ENCODE measurements around the gene LTB. TPM values are rescaled to one million over a fixed set of nuclear protein-coding genes. Genes with fewer than 3 reads are reported as not detected.
"Not testable (repeated sequence)": the region's sequence is repeated elsewhere in the genome, so short reads cannot be mapped to it uniquely, and the experiment has no call there.

The LTB gene
- total RNA-seq, 1 donor from 2014 or later, result 5.4 TPM

- Histone ChIP-seq H3K9me3 (no peaks in the 10 kb centered on the region), H3K36me3 (peaks cover 0 to 31% of the 10 kb centered on the region in 2 donors), H3K27me3 (no peaks in the 10 kb centered on the region), H3K4me1 (peaks cover 23% of the 10 kb centered on the region), H3K27ac (peak overlapping the region; percentile 18), H3K4me3 (no peak overlapping the region)
- TF ChIP-seq POLR2A (IDR thresholded peaks at IDR 0.05) (no peak), POLR2AphosphoS5 (IDR thresholded peaks at IDR 0.05; ENCODE audit: insufficient read depth in 1 of 2, low read depth in 1 of 2) (no peak), CTCF (IDR thresholded peaks at IDR 0.05) (no peak)
- intact Hi-C loops (cut with DNase I), result no loop called here
- DNase-seq (ENCODE audit: extremely low spot score in 2 of 2), result no peak
Measured at GRCh38 chr6:31558631-31559500, 23.4 kb downstream of the LTB start.

DNA sequence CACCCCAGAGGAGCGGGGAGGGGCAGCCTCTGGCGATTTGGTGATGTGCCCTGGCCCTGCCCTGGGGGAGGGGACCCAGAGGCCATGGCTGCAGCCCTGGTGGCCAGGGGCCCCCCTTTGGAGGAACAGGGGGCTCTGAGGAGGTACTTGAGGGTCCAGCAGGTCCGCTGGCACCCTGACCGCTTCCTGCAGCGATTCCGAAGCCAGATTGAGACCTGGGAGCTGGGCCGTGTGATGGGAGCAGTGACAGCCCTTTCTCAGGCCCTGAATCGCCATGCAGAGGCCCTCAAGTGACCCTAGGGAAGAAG lies 24.0 kb downstream of the LTB start:
- Histone ChIP-seq H3K27ac (no peak overlapping the region), H3K4me3 (no peak overlapping the region), H3K4me1 (peaks cover 23% of the 10 kb centered on the region), H3K9me3 (no peaks in the 10 kb centered on the region), H3K36me3 (peaks cover 0 to 31% of the 10 kb centered on the region in 2 donors), H3K27me3 (no peaks in the 10 kb centered on the region)
- intact Hi-C loops (cut with DNase I), result no loop called here
- DNase-seq (ENCODE audit: extremely low spot score in 2 of 2), result no peak
- TF ChIP-seq CTCF (IDR thresholded peaks at IDR 0.05) (no peak), POLR2A (IDR thresholded peaks at IDR 0.05) (no peak), POLR2AphosphoS5 (IDR thresholded peaks at IDR 0.05; ENCODE audit: insufficient read depth in 1 of 2, low read depth in 1 of 2) (no peak)

DNA sequence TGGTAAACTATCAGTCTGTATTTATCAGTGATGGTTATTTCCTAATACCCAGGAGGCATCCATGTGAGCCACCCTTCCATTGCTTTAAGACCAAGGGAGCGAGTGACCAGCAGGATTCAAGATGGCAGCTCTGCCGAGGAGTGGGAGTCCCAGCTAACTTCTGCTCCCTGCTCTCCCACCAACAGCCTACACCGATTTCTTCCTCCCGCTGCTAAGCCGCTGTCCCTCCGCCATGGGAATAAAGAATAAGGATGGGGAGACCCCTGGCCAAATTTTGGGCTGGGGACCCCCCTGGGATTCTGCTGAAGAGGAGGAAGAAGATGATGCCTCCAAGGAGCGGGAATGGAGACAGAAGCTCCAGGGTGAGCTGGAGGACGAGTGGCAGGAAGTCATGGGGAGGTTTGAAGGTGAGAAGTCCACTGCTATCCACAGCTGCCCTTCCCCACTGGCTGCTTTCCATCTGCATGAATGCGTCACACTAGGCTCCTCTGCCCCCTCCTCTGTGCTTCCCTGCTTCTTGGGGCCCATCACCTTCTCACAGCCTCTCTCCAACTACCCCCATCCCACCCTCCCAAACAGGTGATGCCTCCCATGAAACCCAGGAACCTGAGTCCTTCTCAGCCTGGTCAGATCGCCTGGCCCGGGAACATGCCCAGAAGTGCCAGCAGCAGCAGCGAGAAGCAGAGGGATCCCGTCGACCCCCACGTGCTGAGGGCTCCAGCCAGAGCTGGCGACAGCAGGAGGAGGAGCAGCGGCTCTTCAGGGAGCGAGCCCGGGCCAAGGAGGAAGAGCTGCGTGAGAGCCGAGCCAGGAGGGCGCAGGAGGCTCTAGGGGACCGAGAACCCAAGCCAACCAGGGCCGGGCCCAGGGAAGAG lies 24.5 kb downstream of the LTB start:
- Histone ChIP-seq H3K4me1 (peaks cover 23% of the 10 kb centered on the region), H3K9me3 (no peaks in the 10 kb centered on the region), H3K27me3 (no peaks in the 10 kb centered on the region), H3K36me3 (peaks cover 0 to 31% of the 10 kb centered on the region in 2 donors), H3K4me3 (no peak overlapping the region), H3K27ac (no peak overlapping the region)
- intact Hi-C loops (cut with DNase I), result no loop called here
- TF ChIP-seq POLR2A (IDR thresholded peaks at IDR 0.05) (no peak), CTCF (IDR thresholded peaks at IDR 0.05) (no peak), POLR2AphosphoS5 (IDR thresholded peaks at IDR 0.05; ENCODE audit: insufficient read depth in 1 of 2, low read depth in 1 of 2) (no peak)
- no peak for DNase-seq (ENCODE audit: extremely low spot score in 2 of 2)

DNA sequence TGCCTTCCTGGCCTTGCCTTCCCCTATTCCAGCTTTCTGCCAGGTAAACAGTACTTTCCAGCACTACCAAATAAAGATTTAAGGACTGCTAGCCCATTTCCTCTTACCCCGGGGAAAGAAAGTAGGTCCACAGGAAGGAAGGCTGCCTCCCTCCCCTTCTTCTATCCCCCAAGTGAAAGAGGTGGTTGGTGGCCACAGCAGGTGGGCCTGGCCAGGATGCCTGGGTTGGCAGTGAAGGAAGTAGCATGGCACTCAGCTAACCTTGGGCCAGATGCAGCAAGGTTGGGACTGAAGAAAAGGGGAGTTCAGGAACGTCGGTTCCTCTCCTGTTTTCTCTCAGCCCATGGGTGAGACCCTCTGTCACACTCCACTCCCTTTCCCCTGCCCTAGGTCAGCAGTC lies 25.9 kb downstream of the LTB start:
- H3K4me3 ChIP-seq, result no peak overlapping the region
- no peaks in the 10 kb centered on the region for H3K9me3 ChIP-seq
- H3K27ac ChIP-seq, result no peak overlapping the region
- peaks cover 23% of the 10 kb centered on the region for H3K4me1 ChIP-seq
- no peaks in the 10 kb centered on the region for H3K27me3 ChIP-seq
- no peak for DNase-seq (ENCODE audit: extremely low spot score in 2 of 2)
- intact Hi-C loops (cut with DNase I), result no loop called here
- TF ChIP-seq POLR2A (IDR thresholded peaks at IDR 0.05) (no peak), CTCF (IDR thresholded peaks at IDR 0.05) (no peak), POLR2AphosphoS5 (IDR thresholded peaks at IDR 0.05; ENCODE audit: insufficient read depth in 1 of 2, low read depth in 1 of 2) (no peak)
- peaks cover 0 to 31% of the 10 kb centered on the region in 2 donors for H3K36me3 ChIP-seq

- H3K36me3 ChIP-seq, result peaks cover 0 to 12% of the 10 kb centered on the region in 2 donors
- intact Hi-C loops (cut with DNase I); H3K9me3 ChIP-seq; H3K27ac ChIP-seq; H3K27me3 ChIP-seq; DNase-seq (ENCODE audit: extremely low spot score in 2 of 2); H3K4me3 ChIP-seq: not testable (repeated sequence)
- peaks cover 21% of the 10 kb centered on the region for H3K4me1 ChIP-seq
Measured at GRCh38 chr6:31551371-31551770, 30.9 kb downstream of the LTB start.

All from vagina (tissue), 2 donors.